Trophoblast cell (in vitro differentiated cells and primary cell): ENCODE data around the gene P4HA2.

Source experiments
- DNase-seq, 2 donors: peaks; one replicate each; pipeline ENCODE4 v3.0.0-alpha.2; 2016
- H2AFZ ChIP-seq: 2 replicates; pipeline ENCODE4 v1.6.1; 2013; ENCODE audit warnings: low read length, moderate library complexity, mild to moderate bottlenecking; ENCODE audit not compliant: insufficient read depth, poor library complexity
- H2AK5ac ChIP-seq: 2 replicates; pipeline ENCODE4 v1.6.1; 2013; ENCODE audit warnings: mild to moderate bottlenecking, low read length
- H2BK120ac ChIP-seq: 2 replicates; pipeline ENCODE4 v1.6.1; 2013; ENCODE audit warnings: low read length, mild to moderate bottlenecking, moderate library complexity; ENCODE audit not compliant: insufficient read depth, poor library complexity
- H2BK12ac ChIP-seq: 2 replicates; pipeline ENCODE4 v1.6.1; 2013; ENCODE audit warnings: mild to moderate bottlenecking, low read length, moderate library complexity
- H2BK5ac ChIP-seq: 2 replicates; pipeline ENCODE4 v1.6.1; 2013; ENCODE audit warnings: low read length, low read depth, moderate library complexity, mild to moderate bottlenecking; ENCODE audit not compliant: poor library complexity
- H3K14ac ChIP-seq: 2 replicates; pipeline ENCODE4 v1.6.1; 2013; ENCODE audit warnings: mild to moderate bottlenecking, low read length
- H3K18ac ChIP-seq: 2 replicates; pipeline ENCODE4 v1.6.1; 2013; ENCODE audit warnings: mild to moderate bottlenecking, low read length
- H3K23ac ChIP-seq: 2 replicates; pipeline ENCODE4 v1.6.1; 2013; ENCODE audit warnings: low read length
- H3K27ac ChIP-seq: 2 replicates; pipeline ENCODE4 v1.5.1; 2013; ENCODE audit warnings: low read depth, mild to moderate bottlenecking, inconsistent platforms, low read length, moderate library complexity
- H3K27me3 ChIP-seq: 2 replicates; pipeline ENCODE4 v1.6.1; 2013; ENCODE audit warnings: inconsistent platforms, mild to moderate bottlenecking, low read length, moderate library complexity; ENCODE audit not compliant: insufficient read depth
- H3K36me3 ChIP-seq, 2 experiments: 1 replicate in 1 of 2; 2 replicates in 1 of 2; pipeline ENCODE4 v1.6.1; 2013; ENCODE audit warnings: low read length in 2 of 2, mild to moderate bottlenecking in 2 of 2, moderate library complexity in 1 of 2; ENCODE audit not compliant: insufficient read depth in 2 of 2, control insufficient read depth in 1 of 2
- H3K4ac ChIP-seq: 2 replicates; pipeline ENCODE4 v1.6.1; 2013; ENCODE audit warnings: low read depth, mild to moderate bottlenecking, low read length, moderate library complexity
- H3K4me1 ChIP-seq, 2 experiments: 1 replicate in 1 of 2; 2 replicates in 1 of 2; pipeline ENCODE4 v1.6.1; 2013; ENCODE audit warnings: low read length in 2 of 2, mild to moderate bottlenecking in 2 of 2, moderate library complexity in 1 of 2; ENCODE audit not compliant: insufficient read depth in 2 of 2, control insufficient read depth in 1 of 2
- H3K4me2 ChIP-seq: 2 replicates; pipeline ENCODE4 v1.6.1; 2013; ENCODE audit warnings: inconsistent platforms, mild to moderate bottlenecking, low read length, moderate library complexity
- H3K4me3 ChIP-seq: 2 replicates; pipeline ENCODE4 v1.5.1; 2013; ENCODE audit warnings: mild to moderate bottlenecking, low read depth, low read length, inconsistent platforms
- H3K79me1 ChIP-seq: one replicate; pipeline ENCODE4 v1.6.1; 2013; ENCODE audit warnings: low read length
- H3K79me2 ChIP-seq: 2 replicates; pipeline ENCODE4 v1.6.1; 2013; ENCODE audit warnings: low read length, mild to moderate bottlenecking; ENCODE audit not compliant: control insufficient read depth, insufficient read depth, poor library complexity
- H3K9ac ChIP-seq: 2 replicates; pipeline ENCODE4 v1.6.1; 2013; ENCODE audit warnings: mild to moderate bottlenecking, low read length
- H3K9me3 ChIP-seq: 2 replicates; pipeline ENCODE4 v1.6.1; 2013; ENCODE audit warnings: low read depth, mild to moderate bottlenecking, control low read depth, inconsistent platforms, low read length; ENCODE audit not compliant: insufficient read depth
- H4K12ac ChIP-seq: 2 replicates; pipeline ENCODE4 v1.6.1; 2013; ENCODE audit warnings: low read depth, mild to moderate bottlenecking, low read length, moderate library complexity
- H4K8ac ChIP-seq: 2 replicates; pipeline ENCODE4 v1.6.1; 2013; ENCODE audit warnings: low read depth, mild to moderate bottlenecking, low read length, moderate library complexity
- H4K91ac ChIP-seq: one replicate; pipeline ENCODE4 v1.6.1; 2013; ENCODE audit warnings: low read depth, mild to moderate bottlenecking, low read length, moderate library complexity
- WGBS: extraction: QIAGEN DNeasy Blood & Tissue Kit; methylation state at CpG from one replicate; pipeline ENCODE4 v1.1.7; 2013; ENCODE audit warnings: missing lambda C conversion rate; ENCODE audit not compliant: insufficient read length, insufficient coverage; ENCODE audit errors: extremely low coverage; 5-methylcytosine and 5-hydroxymethylcytosine counted together

P4HA2 gene

GRCh38 chr5:132243366-132243977 lies 15.8 kb upstream of the P4HA2 start:
- no peak overlapping the region for H4K91ac ChIP-seq
- no peak overlapping the region for H3K4me3 ChIP-seq
- H2BK5ac ChIP-seq, result no peak overlapping the region
- no peaks in the 10 kb centered on the region for H3K36me3 ChIP-seq
- no peak overlapping the region for H3K27ac ChIP-seq
- DNase-seq, result no peak
- no peak overlapping the region for H3K4ac ChIP-seq
- no CpG with 5 or more reads among the region's 3 CpGs for WGBS
- H3K27me3 ChIP-seq, result no peaks in the 10 kb centered on the region
- peaks cover 5% of the 10 kb centered on the region for H3K9me3 ChIP-seq
- H3K14ac ChIP-seq, result no peak overlapping the region
- no peak overlapping the region for H2BK12ac ChIP-seq
- H3K23ac ChIP-seq, result no peak overlapping the region
- H3K4me1 ChIP-seq, result no peaks in the 10 kb centered on the region
- no peak overlapping the region for H2BK120ac ChIP-seq
- H4K8ac ChIP-seq, result no peak overlapping the region
- H3K4me2 ChIP-seq, result no peak overlapping the region
- no peak overlapping the region for H3K18ac ChIP-seq
- no peak overlapping the region for H2AK5ac ChIP-seq
- no peak overlapping the region for H4K12ac ChIP-seq
- H3K79me2 ChIP-seq, result no peaks in the 10 kb centered on the region
- no peak overlapping the region for H2AFZ ChIP-seq
- H3K9ac ChIP-seq, result no peak overlapping the region
- no peaks in the 10 kb centered on the region for H3K79me1 ChIP-seq

- no peaks in the 10 kb centered on the region for H3K79me1 ChIP-seq
- no peak overlapping the region for H2BK5ac ChIP-seq
- H3K4me2 ChIP-seq, result no peak overlapping the region
- no peak overlapping the region for H2AK5ac ChIP-seq
- no peaks in the 10 kb centered on the region for H3K36me3 ChIP-seq
- no peak overlapping the region for H2BK12ac ChIP-seq
- H4K91ac ChIP-seq, result no peak overlapping the region
- H4K8ac ChIP-seq, result no peak overlapping the region
- no peak overlapping the region for H3K4ac ChIP-seq
- H3K9me3 ChIP-seq, result peaks cover 3% of the 10 kb centered on the region
- no peak overlapping the region for H3K4me3 ChIP-seq
- H4K12ac ChIP-seq, result no peak overlapping the region
- H3K27ac ChIP-seq, result no peak overlapping the region
- H2AFZ ChIP-seq, result no peak overlapping the region
- H3K14ac ChIP-seq, result no peak overlapping the region
- no peaks in the 10 kb centered on the region for H3K79me2 ChIP-seq
- H2BK120ac ChIP-seq, result no peak overlapping the region
- no peak overlapping the region for H3K18ac ChIP-seq
- H3K27me3 ChIP-seq, result no peaks in the 10 kb centered on the region
- no peak overlapping the region for H3K23ac ChIP-seq
- no peaks in the 10 kb centered on the region for H3K4me1 ChIP-seq
- no peak overlapping the region for H3K9ac ChIP-seq
- no peak for DNase-seq
Observed at GRCh38 chr5:132239776-132240175, 12.1 kb upstream of the P4HA2 start.

- H3K27ac ChIP-seq, result no peak overlapping the region
- H3K4ac ChIP-seq, result no peak overlapping the region
- H4K8ac ChIP-seq, result no peak overlapping the region
- no peak overlapping the region for H3K9ac ChIP-seq
- no peak overlapping the region for H2AK5ac ChIP-seq
- no peaks in the 10 kb centered on the region for H3K79me2 ChIP-seq
- H3K4me1 ChIP-seq, result no peaks in the 10 kb centered on the region
- H3K36me3 ChIP-seq, result no peaks in the 10 kb centered on the region
- no peak overlapping the region for H4K91ac ChIP-seq
- H4K12ac ChIP-seq, result no peak overlapping the region
- H2BK12ac ChIP-seq, result no peak overlapping the region
- H3K14ac ChIP-seq, result no peak overlapping the region
- H2AFZ ChIP-seq, result no peak overlapping the region
- H3K23ac ChIP-seq, result no peak overlapping the region
- WGBS, result no CpG with 5 or more reads among the region's 1 CpG
- no peak overlapping the region for H3K4me3 ChIP-seq
- no peak overlapping the region for H3K4me2 ChIP-seq
- DNase-seq, result no peak
- no peaks in the 10 kb centered on the region for H3K79me1 ChIP-seq
- H2BK5ac ChIP-seq, result no peak overlapping the region
- no peaks in the 10 kb centered on the region for H3K27me3 ChIP-seq
- peaks cover 3% of the 10 kb centered on the region for H3K9me3 ChIP-seq
- no peak overlapping the region for H3K18ac ChIP-seq
- no peak overlapping the region for H2BK120ac ChIP-seq
Observed at GRCh38 chr5:132238901-132239500, 11.3 kb upstream of the P4HA2 start.

- no peak overlapping the region for H4K91ac ChIP-seq
- H3K4me2 ChIP-seq, result no peak overlapping the region
- no peak overlapping the region for H3K18ac ChIP-seq
- no peak overlapping the region for H4K12ac ChIP-seq
- no peaks in the 10 kb centered on the region for H3K79me1 ChIP-seq
- peaks cover 4% of the 10 kb centered on the region for H3K9me3 ChIP-seq
- no peaks in the 10 kb centered on the region for H3K4me1 ChIP-seq
- no peak overlapping the region for H3K4me3 ChIP-seq
- no peaks in the 10 kb centered on the region for H3K27me3 ChIP-seq
- no peak overlapping the region for H2BK5ac ChIP-seq
- no peak overlapping the region for H2BK120ac ChIP-seq
- H4K8ac ChIP-seq, result no peak overlapping the region
- no CpG with 5 or more reads among the region's 1 CpG for WGBS
- no peak overlapping the region for H3K23ac ChIP-seq
- H3K27ac ChIP-seq, result no peak overlapping the region
- no peak overlapping the region for H2AFZ ChIP-seq
- no peak overlapping the region for H3K4ac ChIP-seq
- no peak overlapping the region for H2BK12ac ChIP-seq
- H3K36me3 ChIP-seq, result no peaks in the 10 kb centered on the region
- no peak overlapping the region for H3K9ac ChIP-seq
- H3K14ac ChIP-seq, result no peak overlapping the region
- H2AK5ac ChIP-seq, result no peak overlapping the region
- DNase-seq, result peak; percentile 60 to 81
- H3K79me2 ChIP-seq, result no peaks in the 10 kb centered on the region
Observed at GRCh38 chr5:132238169-132238744, 10.6 kb upstream of the P4HA2 start.
